NCI-H2107 treated with DMSO at 0.1 percent for 48 hours (cell line): ENCODE measurements around the gene CD80.
A peak's percentile ranks its signal among the peaks of the same experiment; 100 is the strongest.
"Not testable (repeated sequence)": the region's sequence is repeated elsewhere in the genome, so short reads cannot be mapped to it uniquely, and the experiment has no call there.

Source experiments
- DNase-seq: peaks from one replicate; lab custom pipeline; 2025; ENCODE audit not compliant: unreplicated experiment; lab: John Stamatoyannopoulos, UW

The CD80 gene

GRCh38 chr3:119559441-119559963 lies at the start of gene CD80:
CD80 (minus strand) TSS chr3:119559614; CDS start chr3:119557728, 1,886 bp downstream.
- peak; percentile 3 for DNase-seq

- no peak for DNase-seq
Measured at GRCh38 chr3:119608405-119609000, 49.1 kb upstream of the CD80 start.

- DNase-seq: no peak
Measured at GRCh38 chr3:119604878-119605277, 45.5 kb upstream of the CD80 start.

GRCh38 chr3:119602676-119603075 lies 43.3 kb upstream of the CD80 start:
- DNase-seq: no peak

GRCh38 chr3:119601154-119601553 lies 41.7 kb upstream of the CD80 start:
- no peak for DNase-seq

- DNase-seq: no peak
Measured at GRCh38 chr3:119600732-119601131, 41.3 kb upstream of the CD80 start.

- no peak for DNase-seq
Measured at GRCh38 chr3:119599558-119600174, 40.3 kb upstream of the CD80 start.

- DNase-seq: no peak
Measured at GRCh38 chr3:119598410-119599098, 39.1 kb upstream of the CD80 start.

GRCh38 chr3:119597548-119598288 lies 38.3 kb upstream of the CD80 start, which contains the start of gene PLA1A:
PLA1A (plus strand) TSS chr3:119597885; CDS start chr3:119597914, 29 bp downstream.
- DNase-seq: no peak

- no peak for DNase-seq
Measured at GRCh38 chr3:119596398-119596797, 37.0 kb upstream of the CD80 start.

- DNase-seq: no peak
Measured at GRCh38 chr3:119595639-119596334, 36.4 kb upstream of the CD80 start.

- DNase-seq: not testable (repeated sequence)
Measured at GRCh38 chr3:119594929-119595328, 35.5 kb upstream of the CD80 start.

GRCh38 chr3:119594066-119594465 lies 34.7 kb upstream of the CD80 start:
- DNase-seq: no peak

GRCh38 chr3:119592861-119593260 lies 33.4 kb upstream of the CD80 start:
- DNase-seq: no peak

GRCh38 chr3:119590706-119591105 lies 31.3 kb upstream of the CD80 start:
- no peak for DNase-seq

- no peak for DNase-seq
Measured at GRCh38 chr3:119589102-119589773, 29.8 kb upstream of the CD80 start.

GRCh38 chr3:119588112-119588511 lies 28.7 kb upstream of the CD80 start:
- DNase-seq: no peak

- DNase-seq: no peak
Measured at GRCh38 chr3:119586733-119587172, 27.3 kb upstream of the CD80 start.

- DNase-seq: no peak
Measured at GRCh38 chr3:119585856-119586570, 26.6 kb upstream of the CD80 start.
